Sigmoid colon (tissue), 4 donors: ENCODE measurements around the gene SLC27A1.

Experiments used
- CTCF ChIP-seq, 4 experiments: fragments of 450-650 bp in 3 of 4; fragments of 200-600 bp in 1 of 4; IDR thresholded peaks; one replicate each; pipeline ENCODE4 v1.5.1; 2016 to 2019; ENCODE audit warnings: antibody characterized with exemption in 4 of 4, mild to moderate bottlenecking in 3 of 4, moderate library complexity in 2 of 4
- EP300 ChIP-seq, 4 donors: sonication (generic); formaldehyde crosslinking; IDR thresholded peaks; one replicate each; pipeline ENCODE4 v1.6.1; 2017; ENCODE audit warnings: antibody characterized with exemption in 4 of 4
- POLR2A ChIP-seq, 2 donors: fragments of 450-650 bp; IDR thresholded peaks; one replicate each; pipeline ENCODE4 v1.6.1; 2016; ENCODE audit warnings: antibody characterized with exemption in 2 of 2, mild to moderate bottlenecking in 2 of 2, moderate library complexity in 2 of 2
- POLR2AphosphoS5 ChIP-seq, 4 donors: sonication (generic); formaldehyde crosslinking; IDR thresholded peaks; one replicate each; pipeline ENCODE4 v1.6.1; 2017; ENCODE audit warnings: antibody characterized with exemption in 4 of 4

GRCh38 chr19:17530586-17530985 is 60.3 kb downstream of the SLC27A1 start:
- TF ChIP-seq CTCF (IDR thresholded peaks at IDR 0.05) (no peak), POLR2A (IDR thresholded peaks at IDR 0.05) (no peak), EP300 (IDR thresholded peaks at IDR 0.05) (no peak), POLR2AphosphoS5 (IDR thresholded peaks at IDR 0.05) (no peak)
